Erythroblast (primary cell): ENCODE results near the gene MMRN1.

Source experiments
- GATA1 ChIP-seq: IDR thresholded peaks from 2 replicates; pipeline ENCODE4 v1.6.1; 2011; ENCODE audit warnings: low read depth, mild to moderate bottlenecking, control low read depth, low read length, moderate library complexity
- POLR2A ChIP-seq: IDR thresholded peaks from 2 replicates; pipeline ENCODE4 v1.6.1; 2011; ENCODE audit warnings: mild to moderate bottlenecking, low read length

- TF ChIP-seq POLR2A (no peak), GATA1 (no peak)
These were observed 3.7 kb downstream of the MMRN1 start for GRCh38 chr4:89898304-89898716.
